GM18867 (cell line): Measurements from ENCODE around the gene PROB1.
"Not testable (repeated sequence)": the region's sequence is repeated elsewhere in the genome, so short reads cannot be mapped to it uniquely, and the experiment has no call there.

Experiments used
- ATAC-seq: cut with Tn5 transposase; IDR thresholded peaks from one replicate; pipeline ENCODE4 v1.9.1; 2021; ENCODE audit warnings: mild to moderate bottlenecking, moderate library complexity; ENCODE audit not compliant: unreplicated experiment

Gene PROB1

GRCh38 chr5:139393497-139394122 lies 1.3 kb downstream of the PROB1 start:
- no peak for ATAC-seq

GRCh38 chr5:139392678-139393496 lies 2.0 kb downstream of the PROB1 start:
- ATAC-seq: peak; percentile 50

DNA sequence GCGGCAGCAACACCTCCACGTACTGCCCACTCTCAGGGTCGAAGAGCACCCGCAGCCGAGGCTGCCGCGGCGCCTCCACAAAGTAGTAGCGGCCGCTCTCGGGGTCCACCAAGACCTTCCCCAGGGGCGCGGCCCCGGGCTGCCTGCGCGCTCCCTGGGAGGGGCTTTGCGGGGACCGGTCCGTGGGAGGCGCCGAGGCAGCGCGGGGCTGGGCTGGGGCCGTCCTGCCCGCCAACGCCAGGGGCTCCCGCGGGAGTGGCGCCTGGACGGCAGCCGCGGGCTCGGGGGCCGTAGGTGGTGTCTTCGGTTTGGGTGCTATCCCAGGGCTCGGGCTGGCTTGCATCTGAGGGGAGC lies 2.6 kb downstream of the PROB1 start:
- ATAC-seq: no peak

DNA sequence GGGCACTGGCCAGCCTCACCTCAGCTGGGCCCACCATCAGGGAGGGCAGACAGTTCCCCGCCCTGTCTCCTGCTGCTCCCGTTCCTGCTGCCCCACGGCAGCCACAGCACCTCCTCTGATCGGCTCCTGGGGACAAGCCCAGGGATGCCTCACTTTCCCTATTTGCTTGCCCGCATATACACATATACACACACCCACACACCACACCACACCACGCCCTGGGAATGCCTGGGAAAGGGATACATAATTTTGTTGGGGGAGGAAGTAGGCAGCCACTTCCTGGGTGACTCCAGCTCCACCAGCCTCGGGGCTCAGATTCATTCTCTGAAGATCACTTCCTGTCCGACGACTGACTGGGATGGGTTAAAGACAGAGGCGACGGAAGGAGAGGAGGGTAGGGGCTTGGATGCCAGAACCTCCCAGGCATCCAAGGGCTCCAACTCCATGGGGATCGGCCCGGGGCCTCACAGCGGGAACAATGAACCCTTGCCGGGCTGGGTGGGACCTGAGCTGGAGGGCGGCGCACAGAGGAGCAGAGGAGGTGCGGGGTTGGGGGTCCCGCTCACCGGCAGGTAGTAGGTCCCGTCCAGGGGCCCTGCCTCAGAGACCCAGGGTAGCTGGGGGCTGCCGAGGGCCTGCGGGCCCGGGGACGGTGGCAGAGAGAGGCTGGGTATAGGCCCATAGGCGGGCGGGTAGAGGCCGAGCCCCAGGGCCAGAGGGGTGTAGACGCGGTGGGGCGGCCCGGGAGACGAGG lies 3.2 kb downstream of the PROB1 start:
- no peak for ATAC-seq

DNA sequence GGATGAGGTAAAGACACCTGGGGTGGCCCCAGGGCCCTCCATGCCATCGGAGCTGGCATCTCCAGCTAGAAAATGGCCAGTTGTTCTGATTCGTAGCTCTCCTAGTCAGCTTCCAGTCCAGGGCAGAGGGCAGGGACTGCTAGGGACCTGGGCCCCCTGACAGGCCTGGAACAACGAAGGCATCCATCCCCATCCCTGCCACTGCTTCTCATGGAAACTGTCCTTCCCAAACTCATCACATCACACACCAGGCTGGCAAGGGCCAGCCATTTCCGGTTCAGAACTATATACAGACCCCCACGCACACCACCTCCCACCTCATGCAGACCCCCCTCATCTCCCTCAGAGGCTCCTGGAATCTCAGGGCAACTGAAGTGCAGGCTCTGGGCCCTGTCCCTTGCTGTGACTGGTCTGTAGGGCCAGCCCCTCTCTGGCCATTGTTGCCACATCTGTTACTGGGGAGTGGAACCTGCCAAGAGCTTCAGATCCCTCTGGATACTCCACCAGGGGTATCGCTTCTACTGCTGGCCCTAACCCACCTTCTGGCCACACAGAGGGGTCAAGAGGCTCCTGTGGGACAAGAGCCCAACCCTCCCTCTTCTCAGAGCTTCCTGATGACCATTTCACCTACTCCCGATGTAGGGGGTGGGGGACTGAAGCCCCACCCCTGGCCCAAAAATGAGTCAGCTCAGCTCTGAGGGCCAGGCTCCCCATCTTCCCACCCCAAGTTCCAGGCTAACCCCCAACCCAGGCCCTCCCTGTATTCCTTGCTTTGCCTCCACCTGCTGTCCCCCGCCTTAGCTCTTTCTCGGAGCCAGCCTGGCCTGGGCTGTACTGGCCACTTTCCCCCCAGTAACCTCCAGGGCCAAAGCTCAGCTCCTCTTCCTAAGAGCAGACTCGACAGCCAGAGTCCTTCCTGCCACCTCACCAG lies 4.0 kb downstream of the PROB1 start:
- no peak for ATAC-seq

DNA sequence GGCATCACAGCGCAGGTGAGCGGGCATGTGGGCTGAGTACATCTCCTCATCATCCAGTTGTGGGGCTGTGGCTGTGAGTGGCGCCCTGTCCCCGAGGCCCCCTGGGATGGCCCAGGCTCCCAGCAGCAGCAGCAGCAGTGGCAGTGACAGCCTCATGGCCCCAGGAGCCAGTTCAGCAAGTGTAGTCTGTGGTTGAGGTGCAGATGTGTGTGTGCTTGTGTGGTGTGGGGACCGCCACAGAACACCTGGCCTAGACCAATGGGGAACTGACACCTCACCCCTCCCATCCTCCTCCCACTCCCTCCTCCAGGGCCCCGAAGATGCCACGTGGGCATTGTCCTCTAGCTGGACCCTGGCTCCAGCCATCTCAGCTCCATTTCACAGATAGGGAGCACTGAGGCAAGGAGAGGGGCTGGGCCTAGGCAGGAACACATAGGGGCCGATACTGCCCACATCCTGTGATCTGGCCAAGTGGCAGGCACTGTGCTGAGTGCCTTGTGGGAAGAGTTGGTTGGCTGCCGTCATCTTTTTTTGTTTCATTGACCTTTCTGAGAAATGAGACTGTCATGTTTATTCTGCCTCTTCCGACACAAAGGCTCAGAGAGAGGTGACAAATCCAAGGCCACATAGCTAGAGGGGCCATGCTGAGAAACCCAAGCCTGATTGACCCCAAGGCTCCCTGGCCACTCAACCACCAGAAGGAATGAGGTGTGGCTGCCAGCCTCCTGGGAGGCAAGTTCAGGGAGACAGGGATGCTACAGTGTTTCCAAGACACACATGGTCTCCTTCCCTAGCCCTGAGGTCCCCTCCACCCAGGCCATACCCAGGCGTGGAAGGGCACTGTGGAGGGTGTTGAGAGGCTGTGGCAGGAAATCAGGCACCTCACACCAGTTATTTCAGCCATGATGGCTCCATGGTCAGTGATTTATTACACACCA lies 4.9 kb downstream of the PROB1 start, which contains the start of gene MZB1:
Gene MZB1 (minus strand): TSS at position 213 of the 938 bp plus-strand sequence. CDS start 57 bp downstream, at position 156.
- ATAC-seq: peak; percentile 46

- ATAC-seq: no peak
Measured at GRCh38 chr5:139388198-139388821, 6.6 kb downstream of the PROB1 start.

GRCh38 chr5:139387611-139388197 lies 7.2 kb downstream of the PROB1 start:
- ATAC-seq: no peak

DNA sequence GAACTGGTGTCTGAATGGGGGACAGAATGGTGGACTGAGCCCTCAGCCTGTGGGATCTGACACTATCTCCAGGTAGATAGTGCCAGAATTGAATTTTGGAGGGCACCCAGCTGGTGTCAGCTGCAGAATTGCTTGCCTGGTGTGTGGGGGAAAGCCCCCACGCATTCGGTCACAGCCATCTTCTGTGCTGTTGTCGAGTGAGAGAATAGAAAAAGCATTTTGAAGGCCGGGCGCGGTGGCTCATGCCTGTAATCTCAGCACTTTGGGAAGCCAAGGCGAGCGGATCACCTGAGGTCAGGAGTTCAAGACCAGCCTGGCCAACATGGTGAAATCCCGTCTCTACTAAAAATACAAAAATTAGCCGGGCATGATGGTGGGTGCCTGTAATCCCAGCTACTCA lies 7.9 kb downstream of the PROB1 start:
- not testable (repeated sequence) for ATAC-seq

DNA sequence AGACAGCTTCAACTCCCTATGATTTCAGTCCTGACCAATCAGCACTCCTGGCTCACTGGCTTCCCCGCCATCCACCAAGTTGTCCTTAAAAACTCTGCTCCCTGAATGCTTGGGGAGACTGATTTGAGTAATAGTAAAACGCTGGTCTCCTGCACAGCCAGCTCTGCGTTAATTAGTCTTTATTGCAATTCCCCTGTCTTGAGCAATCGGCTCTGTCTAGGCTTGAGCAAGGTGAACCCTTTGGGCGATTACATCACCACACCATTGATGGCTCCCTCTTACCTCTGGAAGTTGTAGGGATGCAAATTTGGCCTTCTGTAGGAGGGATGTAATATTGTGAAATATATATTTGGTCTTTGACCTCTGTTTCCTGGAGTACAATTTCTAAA lies 8.9 kb downstream of the PROB1 start:
- ATAC-seq: no peak

DNA sequence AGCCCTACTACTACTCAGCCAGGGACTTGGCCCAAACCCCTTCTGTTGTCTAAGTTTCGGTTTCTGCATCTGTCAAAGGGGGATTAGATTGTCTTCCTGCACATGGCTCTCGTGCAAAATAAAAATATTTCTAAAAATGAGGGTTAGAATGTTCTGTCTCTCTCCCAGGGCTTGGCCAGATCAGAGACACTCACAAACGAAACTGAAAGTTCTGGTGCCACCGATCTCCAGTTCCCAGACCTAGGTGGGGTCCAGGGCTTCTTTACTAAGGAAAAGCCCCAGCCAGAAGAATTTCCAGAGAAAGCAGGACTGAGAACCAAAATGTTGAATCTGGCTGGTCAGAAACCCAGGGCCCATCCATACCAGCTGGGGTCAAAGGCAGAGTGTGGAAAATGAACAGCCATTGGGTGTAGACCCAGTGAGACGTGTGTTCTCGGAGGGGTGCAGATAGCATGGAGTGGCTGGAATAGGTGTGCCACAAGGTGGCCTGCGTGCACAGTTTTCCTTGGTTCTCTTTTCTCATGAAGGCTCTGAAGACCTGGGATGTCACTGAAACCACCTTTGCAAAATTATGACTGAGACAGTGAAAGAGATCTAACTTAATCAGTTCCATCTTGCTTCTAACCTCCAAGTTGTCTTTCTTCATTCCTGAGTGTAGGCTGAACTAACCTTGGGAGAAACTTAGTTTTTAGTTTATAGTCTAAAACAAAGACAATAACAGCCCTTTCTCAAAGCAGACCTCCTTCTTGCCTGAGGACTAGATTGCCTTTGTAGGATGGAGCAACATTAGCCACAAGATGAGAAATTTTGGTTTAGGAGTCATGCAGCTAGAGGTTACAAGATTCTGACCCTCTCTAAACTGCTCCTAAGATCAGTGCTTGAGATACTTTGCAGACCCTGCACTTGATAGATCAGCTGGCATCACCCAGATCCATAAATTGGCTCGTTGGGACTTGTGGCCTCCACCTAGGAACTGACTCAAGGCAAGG lies 9.5 kb downstream of the PROB1 start:
- no peak for ATAC-seq

- no peak for ATAC-seq
Measured at GRCh38 chr5:139384591-139385051, 10.3 kb downstream of the PROB1 start.

DNA sequence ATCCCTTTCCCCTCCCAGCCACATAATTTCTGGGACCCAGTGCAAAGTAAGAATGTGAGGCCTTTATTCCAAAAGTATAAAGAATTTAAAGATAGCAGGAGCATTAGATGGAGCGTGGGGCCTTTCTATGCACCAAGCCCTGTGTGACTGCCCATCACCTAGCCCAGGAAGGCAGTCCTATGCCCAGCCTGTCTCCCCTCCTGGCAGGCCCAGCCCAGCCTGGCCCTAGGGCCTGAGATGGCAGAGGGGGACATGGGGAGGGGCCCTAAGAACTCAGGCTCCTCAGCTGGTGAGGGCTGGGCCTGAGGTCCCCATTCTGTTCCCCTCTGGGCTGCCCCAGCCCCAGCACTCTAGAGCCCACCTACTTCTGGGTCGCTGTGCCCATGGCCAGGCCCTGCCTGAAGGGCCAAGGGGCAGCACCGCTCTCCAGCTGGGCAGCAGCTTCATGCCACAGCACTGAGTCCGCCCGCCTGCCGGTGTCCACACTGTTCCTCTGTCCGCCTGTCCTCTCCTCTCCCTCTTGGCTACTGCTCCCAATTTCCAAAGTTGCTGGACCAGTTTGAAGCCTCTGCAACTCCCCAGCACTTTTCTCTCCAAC lies 10.8 kb downstream of the PROB1 start:
- ATAC-seq: no peak

DNA sequence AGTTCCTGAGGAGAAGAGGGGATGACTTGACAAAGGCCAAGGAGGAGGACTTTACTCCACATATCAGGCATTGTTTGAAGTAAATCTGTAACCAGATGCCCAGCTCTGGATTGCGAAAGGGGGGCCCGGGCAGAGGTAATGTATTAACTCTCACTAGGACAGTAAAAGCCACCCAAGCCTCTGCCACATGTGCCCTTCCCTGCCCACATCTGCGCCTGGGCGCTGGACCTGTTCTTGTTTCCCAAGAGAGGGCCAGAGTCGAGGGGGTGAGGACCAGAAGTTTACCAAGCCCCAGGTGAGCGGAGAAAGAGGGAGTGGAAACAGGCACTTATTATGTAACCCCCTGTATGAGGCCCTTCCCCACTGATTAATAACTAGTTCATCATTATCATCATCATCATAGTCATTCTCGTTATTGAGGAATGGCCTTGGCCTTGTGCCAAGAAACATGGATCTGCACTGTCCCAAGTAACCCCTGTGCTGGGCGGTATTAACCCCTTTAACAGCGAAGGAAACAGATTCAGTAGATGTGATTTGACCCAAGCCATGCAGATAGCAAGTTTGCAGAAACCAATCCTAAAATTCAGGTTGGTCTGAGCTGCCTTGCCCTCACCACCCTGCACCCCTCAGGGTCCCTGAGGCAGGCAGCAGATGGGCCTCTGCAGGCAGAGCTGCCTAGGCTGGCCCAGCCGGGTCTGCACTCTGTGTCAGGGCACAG lies 11.5 kb downstream of the PROB1 start, which contains the start of gene SLC23A1:
Gene SLC23A1 (minus strand): TSS at position 23 of the 718 bp plus-strand sequence. CDS start 44 bp downstream, outside the sequence.
- no peak for ATAC-seq

- no peak for ATAC-seq
Measured at GRCh38 chr5:139382807-139383206, 12.1 kb downstream of the PROB1 start.
